ENCODE results near the gene AGPAT2. TPM values are rescaled to one million over a fixed set of nuclear protein-coding genes. Genes with fewer than 3 reads are reported as not detected.
A peak's percentile ranks its signal among the peaks of the same experiment; 100 is the strongest.

AGPAT2 gene
- total RNA-seq, 2 experiments from 2014 or later, result 3.6 to 4.0 TPM

- H3K27ac ChIP-seq (ENCODE audit: low read depth in 1 of 2, low read length in 2 of 2), result no peak overlapping the region
- ChIA-PET CTCF (no interaction called here), POLR2A (no interaction called here)
- peaks cover 10% of the 10 kb centered on the region for H3K4me1 ChIP-seq (ENCODE audit: insufficient read depth, low read length)
- Mint-ChIP-seq H3K9me3 (no peaks in the 10 kb centered on the region), H3K27me3 (peaks cover 16% of the 10 kb centered on the region), H3K4me3 (no peak overlapping the region), H3K4me1 (ENCODE audit: low read depth) (peaks cover 1% of the 10 kb centered on the region), H3K36me3 (ENCODE audit: low read depth) (peaks cover 14% of the 10 kb centered on the region), H3K27ac (no peak overlapping the region)
- no peak overlapping the region for H3K4me3 ChIP-seq (ENCODE audit: low read length)
- no peak for TF ChIP-seq CTCF (IDR thresholded peaks at IDR 0.05)
- ATAC-seq (ENCODE audit: poor library complexity), result no peak
- intact Hi-C loops (cut with DNase I, micrococcal nuclease), result no loop called here
- peaks cover 21% of the 10 kb centered on the region for H3K36me3 ChIP-seq (ENCODE audit: insufficient read depth, low read length)
- peaks cover 9 to 14% of the 10 kb centered on the region in 2 experiments for H3K27me3 ChIP-seq (ENCODE audit: control insufficient read depth in 1 of 2, insufficient read depth in 2 of 2, low read length in 2 of 2)
- DNase-seq, result peak in 1 of 14 experiments; percentile 34
- peaks cover 0 to 11% of the 10 kb centered on the region in 2 experiments for H3K9me3 ChIP-seq (ENCODE audit: control insufficient read depth in 1 of 2, insufficient read depth in 1 of 2, low read length in 2 of 2)
Observed at GRCh38 chr9:136718345-136719194, 31.3 kb upstream of the AGPAT2 start.

GRCh38 chr9:136717399-136717798 is 30.1 kb upstream of the AGPAT2 start:
- no peak for ATAC-seq (ENCODE audit: poor library complexity)
- no peak for TF ChIP-seq CTCF (IDR thresholded peaks at IDR 0.05)
- H3K9me3 ChIP-seq (ENCODE audit: control insufficient read depth in 1 of 2, insufficient read depth in 1 of 2, low read length in 2 of 2), result peaks cover 0 to 18% of the 10 kb centered on the region in 2 experiments
- intact Hi-C loops (cut with DNase I, micrococcal nuclease), result no loop called here
- CTCF ChIA-PET, result no interaction called here
- peaks cover 10% of the 10 kb centered on the region for H3K36me3 ChIP-seq (ENCODE audit: insufficient read depth, low read length)
- H3K4me1 ChIP-seq (ENCODE audit: insufficient read depth, low read length), result peaks cover 18% of the 10 kb centered on the region
- H3K36me3 Mint-ChIP-seq (ENCODE audit: low read depth), result peaks cover 6% of the 10 kb centered on the region
- peaks cover 21% of the 10 kb centered on the region for H3K27me3 Mint-ChIP-seq
- no peaks in the 10 kb centered on the region for H3K4me1 Mint-ChIP-seq (ENCODE audit: low read depth)
- H3K4me3 Mint-ChIP-seq, result no peak overlapping the region
- POLR2A ChIA-PET, result interaction anchor here (1.4 kb wide), 1 partner anchor 11 kb away, joined by 3 read pairs; no protein-coding TSS in a partner anchor
- no peak overlapping the region for H3K27ac Mint-ChIP-seq
- H3K27me3 ChIP-seq (ENCODE audit: control insufficient read depth in 1 of 2, insufficient read depth in 2 of 2, low read length in 2 of 2), result peaks cover 18 to 24% of the 10 kb centered on the region in 2 experiments
- peak in 1 of 14 experiments; percentile 21 for DNase-seq
- no peaks in the 10 kb centered on the region for H3K9me3 Mint-ChIP-seq
- H3K27ac ChIP-seq (ENCODE audit: low read depth in 1 of 2, low read length in 2 of 2), result no peak overlapping the region
- no peak overlapping the region for H3K4me3 ChIP-seq (ENCODE audit: low read length)

DNA sequence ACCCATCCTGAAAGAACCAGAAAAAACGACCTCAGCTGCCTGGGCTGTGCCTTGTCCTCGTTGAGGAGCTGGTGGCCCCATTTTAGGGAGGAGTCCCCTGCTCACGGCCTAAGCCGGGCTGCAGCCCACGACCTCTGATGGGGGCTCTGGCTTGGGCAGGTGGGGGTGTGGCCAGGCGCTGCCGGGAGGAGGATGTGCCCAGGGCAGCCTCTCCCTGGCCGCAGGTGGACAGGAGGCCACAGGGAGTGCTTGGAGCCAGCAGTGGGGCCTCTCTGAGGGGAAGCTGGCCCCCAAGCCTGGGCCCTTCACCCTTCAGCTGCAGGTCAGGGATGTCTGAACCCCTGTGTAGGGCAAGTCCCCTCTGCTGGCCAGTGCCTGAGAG is 27.6 kb upstream of the AGPAT2 start:
- no peak overlapping the region for H3K4me3 ChIP-seq (ENCODE audit: low read length)
- ATAC-seq (ENCODE audit: poor library complexity), result no peak
- Mint-ChIP-seq H3K9me3 (no peaks in the 10 kb centered on the region), H3K4me3 (no peak overlapping the region), H3K27ac (no peak overlapping the region), H3K4me1 (ENCODE audit: low read depth) (no peaks in the 10 kb centered on the region), H3K36me3 (ENCODE audit: low read depth) (no peaks in the 10 kb centered on the region), H3K27me3 (peaks cover 39% of the 10 kb centered on the region)
- CTCF ChIA-PET, result interaction anchor here (1.4 kb wide), 1 partner anchor 12 kb away, joined by 4 read pairs; no protein-coding TSS in a partner anchor
- peaks cover 0 to 18% of the 10 kb centered on the region in 2 experiments for H3K9me3 ChIP-seq (ENCODE audit: control insufficient read depth in 1 of 2, insufficient read depth in 1 of 2, low read length in 2 of 2)
- no peaks in the 10 kb centered on the region for H3K36me3 ChIP-seq (ENCODE audit: insufficient read depth, low read length)
- peak in 1 of 14 experiments; percentile 17 for DNase-seq
- no peak overlapping the region for H3K27ac ChIP-seq (ENCODE audit: low read depth in 1 of 2, low read length in 2 of 2)
- peaks cover 24% of the 10 kb centered on the region for H3K4me1 ChIP-seq (ENCODE audit: insufficient read depth, low read length)
- peaks cover 35 to 37% of the 10 kb centered on the region in 2 experiments for H3K27me3 ChIP-seq (ENCODE audit: control insufficient read depth in 1 of 2, insufficient read depth in 2 of 2, low read length in 2 of 2)
- intact Hi-C loops (cut with DNase I, micrococcal nuclease), result no loop called here
- POLR2A ChIA-PET, result interaction anchor here (2.0 to 2.1 kb wide), 2 partner anchors 8 to 13 kb away, joined by 10 to 12 read pairs; no protein-coding TSS in a partner anchor
- TF ChIP-seq CTCF (IDR thresholded peaks at IDR 0.05), result no peak

Data from CD4-positive, alpha-beta T cell (primary cell).